DMS 273 (cell line): ENCODE measurements around the gene ZNF764.

Experiments
- DNase-seq: peaks from one replicate; lab custom pipeline; 2025; ENCODE audit not compliant: unreplicated experiment; lab: John Stamatoyannopoulos, UW

Gene ZNF764

GRCh38 chr16:30570636-30571444 lies 12.7 kb upstream of the ZNF764 start:
- DNase-seq, result no peak

- no peak for DNase-seq
Observed at GRCh38 chr16:30569746-30570635, 11.8 kb upstream of the ZNF764 start.

GRCh38 chr16:30569281-30569680 lies 11.1 kb upstream of the ZNF764 start:
- no peak for DNase-seq

- DNase-seq, result peak; percentile 47
Observed at GRCh38 chr16:30567991-30568638, 9.9 kb upstream of the ZNF764 start.

- no peak for DNase-seq
Observed at GRCh38 chr16:30567160-30567990, 9.2 kb upstream of the ZNF764 start.

GRCh38 chr16:30566531-30566930 lies 8.4 kb upstream of the ZNF764 start:
- DNase-seq, result no peak

DNA sequence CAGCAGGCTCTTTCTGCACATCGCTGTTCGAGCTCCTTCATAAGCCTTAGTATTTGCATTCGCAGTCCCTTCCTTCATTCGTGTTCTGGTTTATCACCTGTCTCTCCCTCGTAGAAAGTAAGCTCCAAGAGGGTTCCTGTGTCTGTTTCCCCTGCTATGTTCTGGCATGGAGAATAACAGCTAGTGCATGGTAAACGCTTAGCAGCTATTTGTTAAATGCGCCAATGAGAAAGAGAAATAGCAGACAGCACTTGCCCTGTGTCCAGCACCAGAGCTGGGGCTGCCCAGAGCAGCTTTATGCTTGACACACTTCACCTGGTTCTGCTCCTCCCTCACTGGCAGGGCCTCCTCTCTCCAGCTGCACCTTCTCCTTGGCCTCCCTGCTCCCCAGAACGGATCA lies 7.8 kb upstream of the ZNF764 start:
- no peak for DNase-seq

GRCh38 chr16:30565526-30565925 lies 7.4 kb upstream of the ZNF764 start:
- peak; percentile 38 for DNase-seq

- DNase-seq, result no peak
Observed at GRCh38 chr16:30562021-30562420, 3.8 kb upstream of the ZNF764 start.

- no peak for DNase-seq
Observed at GRCh38 chr16:30561089-30561816, 3.1 kb upstream of the ZNF764 start.

DNA sequence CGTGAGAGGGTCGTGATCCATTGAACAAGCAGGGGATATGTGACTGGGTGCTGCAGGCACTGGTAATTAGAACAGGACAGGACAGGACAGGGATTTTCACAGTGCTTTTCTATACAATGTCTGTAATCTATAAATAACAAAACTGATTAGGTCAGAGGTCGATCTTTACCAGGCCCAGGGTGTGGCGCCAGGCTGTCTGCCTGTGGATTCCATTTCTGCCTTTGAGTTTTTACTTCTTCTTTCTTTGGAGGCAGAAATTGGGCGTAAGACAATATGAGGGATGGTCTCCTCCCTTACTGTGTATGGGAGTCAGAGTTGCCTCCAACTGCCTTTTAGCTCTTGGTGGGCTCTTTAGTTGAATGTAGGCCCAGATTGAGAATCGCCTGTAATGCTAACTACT lies 1.5 kb upstream of the ZNF764 start:
- DNase-seq, result no peak

DNA sequence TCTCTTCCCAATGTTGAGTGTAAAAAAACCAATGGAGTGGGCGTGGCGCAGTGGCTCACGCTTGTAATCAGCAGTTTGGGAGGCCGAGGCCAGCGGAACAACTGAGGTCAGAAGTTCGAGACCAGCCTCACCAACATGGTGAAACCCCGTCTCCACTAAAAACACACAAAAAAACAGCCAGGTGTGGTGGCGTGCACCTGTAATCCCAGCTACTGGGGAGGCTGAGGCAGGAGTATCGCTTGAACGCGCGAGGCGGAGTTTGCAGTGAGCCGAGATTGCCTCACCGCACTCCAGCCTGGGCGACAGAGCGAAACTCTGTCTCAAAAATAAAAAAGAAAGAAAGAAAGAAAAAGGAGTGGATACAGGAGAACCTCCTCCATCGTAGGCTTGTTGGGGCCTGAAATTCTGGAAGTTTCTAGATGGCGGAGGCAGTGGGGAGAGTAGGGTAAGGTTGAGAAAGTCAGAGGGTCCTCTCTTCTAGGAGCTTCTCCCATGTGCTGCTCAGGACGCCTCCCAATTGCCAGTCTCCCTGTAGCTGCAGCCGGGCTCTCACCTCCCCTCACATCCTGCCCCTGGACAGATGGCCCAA lies 709 bp upstream of the ZNF764 start:
- no peak for DNase-seq

GRCh38 chr16:30557707-30557956 lies 542 bp downstream of the ZNF764 start:
- peak; percentile 60 for DNase-seq

GRCh38 chr16:30556125-30556473 lies 2.1 kb downstream of the ZNF764 start:
- no peak for DNase-seq

- no peak for DNase-seq
Observed at GRCh38 chr16:30555315-30556124, 2.7 kb downstream of the ZNF764 start.

DNA sequence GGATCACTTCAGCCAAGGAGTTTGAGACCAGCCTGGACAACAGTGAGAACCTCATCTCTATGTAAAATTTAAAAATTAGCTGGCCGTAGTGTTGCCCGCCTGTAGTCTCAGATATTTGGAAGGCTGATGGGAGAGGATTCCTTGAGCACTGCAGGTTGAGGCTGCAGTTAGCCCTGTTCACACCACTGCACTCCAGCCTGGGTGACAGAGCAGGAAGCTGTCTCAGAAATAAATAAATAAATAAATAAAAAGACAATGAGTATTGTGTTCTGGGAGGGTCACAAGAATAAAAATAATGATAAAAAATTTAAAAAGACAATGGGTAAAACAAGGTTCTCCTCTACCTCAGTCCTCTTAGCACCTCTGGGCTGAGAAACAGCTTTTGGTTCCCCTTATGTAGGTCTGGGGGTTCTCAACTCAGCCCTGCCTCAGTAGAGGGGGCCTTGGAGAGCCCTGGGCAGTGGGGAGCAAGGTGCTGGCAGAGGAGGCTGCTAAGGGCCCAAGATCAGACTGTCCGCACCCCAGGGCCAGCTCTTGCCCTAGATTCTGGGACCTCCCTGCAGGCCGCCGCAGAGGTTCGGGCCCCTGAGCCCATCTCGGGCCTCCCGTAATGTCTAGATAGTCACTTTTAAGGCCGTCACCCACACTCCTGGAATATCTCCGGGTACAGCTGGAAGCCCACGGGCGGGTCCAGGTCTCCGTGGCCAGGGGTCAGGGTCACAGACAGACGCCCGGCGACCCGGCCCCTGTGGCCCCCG lies 3.4 kb downstream of the ZNF764 start:
- no peak for DNase-seq

GRCh38 chr16:30553393-30553899 lies 4.7 kb downstream of the ZNF764 start:
- no peak for DNase-seq

- DNase-seq, result no peak
Observed at GRCh38 chr16:30552956-30553355, 5.2 kb downstream of the ZNF764 start.
